ENCODE results near the gene DLG2.
A peak's percentile ranks its signal among the peaks of the same experiment; 100 is the strongest.

DLG2 gene

GRCh38 chr11:84218318-84218717 lies 1408.8 kb downstream of the DLG2 start:
- DNase-seq (ENCODE audit: low spot score), result no peak

GRCh38 chr11:84215672-84216071 lies 1411.5 kb downstream of the DLG2 start:
- peak; percentile 30 for DNase-seq (ENCODE audit: low spot score)

GRCh38 chr11:84214557-84214956 lies 1412.6 kb downstream of the DLG2 start:
- DNase-seq (ENCODE audit: low spot score), result peak; percentile 73

GRCh38 chr11:84212468-84213390 lies 1414.4 kb downstream of the DLG2 start:
- DNase-seq (ENCODE audit: low spot score), result no peak

GRCh38 chr11:84211896-84212295 lies 1415.2 kb downstream of the DLG2 start:
- no peak for DNase-seq (ENCODE audit: low spot score)

GRCh38 chr11:84194696-84195095 lies 1432.4 kb downstream of the DLG2 start:
- DNase-seq (ENCODE audit: low spot score), result no peak

GRCh38 chr11:84193706-84194105 lies 1433.4 kb downstream of the DLG2 start:
- no peak for DNase-seq (ENCODE audit: low spot score)

GRCh38 chr11:84188521-84188920 lies 1438.6 kb downstream of the DLG2 start:
- no peak for DNase-seq (ENCODE audit: low spot score)

- no peak for DNase-seq (ENCODE audit: low spot score)
Measured at GRCh38 chr11:84173078-84173477, 1454.1 kb downstream of the DLG2 start.

- DNase-seq (ENCODE audit: low spot score), result no peak
Measured at GRCh38 chr11:84165139-84165538, 1462.0 kb downstream of the DLG2 start.

- no peak for DNase-seq (ENCODE audit: low spot score)
Measured at GRCh38 chr11:84164728-84165127, 1462.4 kb downstream of the DLG2 start.

- no peak for DNase-seq (ENCODE audit: low spot score)
Measured at GRCh38 chr11:84163116-84163515, 1464.0 kb downstream of the DLG2 start.

- DNase-seq (ENCODE audit: low spot score), result no peak
Measured at GRCh38 chr11:84157639-84158038, 1469.5 kb downstream of the DLG2 start.

- DNase-seq (ENCODE audit: low spot score), result no peak
Measured at GRCh38 chr11:84146826-84147225, 1480.3 kb downstream of the DLG2 start.

GRCh38 chr11:84145616-84146185 lies 1481.4 kb downstream of the DLG2 start:
- no peak for DNase-seq (ENCODE audit: low spot score)

GRCh38 chr11:84144531-84144930 lies 1482.6 kb downstream of the DLG2 start:
- no peak for DNase-seq (ENCODE audit: low spot score)

GRCh38 chr11:84142411-84142810 lies 1484.7 kb downstream of the DLG2 start:
- no peak for DNase-seq (ENCODE audit: low spot score)

- no peak for DNase-seq (ENCODE audit: low spot score)
Measured at GRCh38 chr11:84140386-84141169, 1486.6 kb downstream of the DLG2 start.

GRCh38 chr11:84137960-84138359 lies 1489.2 kb downstream of the DLG2 start:
- no peak for DNase-seq (ENCODE audit: low spot score)

GRCh38 chr11:84137505-84137904 lies 1489.6 kb downstream of the DLG2 start:
- no peak for DNase-seq (ENCODE audit: low spot score)

- no peak for DNase-seq (ENCODE audit: low spot score)
Measured at GRCh38 chr11:84136926-84137325, 1490.2 kb downstream of the DLG2 start.

All from SK-N-DZ (cell line).